B cell (primary cell): ENCODE results near the gene LARGE1. TPM values are rescaled to one million over a fixed set of nuclear protein-coding genes. Genes with fewer than 3 reads are reported as not detected.

ENCODE experiments used
- ATAC-seq: fragments of 200-7000 bp; cut with Tn5 transposase; one replicate; pipeline ENCODE4 v1.10.0; 2021; ENCODE audit warnings: low read depth, mild to moderate bottlenecking, moderate number of reproducible peaks, moderate library complexity
- CTCF ChIA-PET: fragments of 350-600 bp; sonication (Branson Sonifier 250); formaldehyde crosslinking; loops from one replicate; lab custom pipeline; 2021; ENCODE audit warnings: antibody characterized with exemption, inconsistent platforms; lab: Charles Lee
- POLR2A ChIA-PET: fragments of 350-600 bp; sonication (Branson Sonifier 250); formaldehyde crosslinking; loops from one replicate; lab custom pipeline; 2021; ENCODE audit warnings: antibody characterized with exemption; lab: Charles Lee
- DNase-seq: peaks from one replicate; pipeline ENCODE4 v3.0.0; 2013
- H2AFZ ChIP-seq: 2 replicates; pipeline ENCODE4 v1.6.1; 2012; ENCODE audit warnings: mild to moderate bottlenecking, low read depth, low read length; ENCODE audit not compliant: insufficient read depth, poor library complexity, severe bottlenecking
- H3K27ac ChIP-seq, 2 donors: 1 replicate in 1 of 2; 2 replicates in 1 of 2; pipeline ENCODE4 v1.5.1; 2012 to 2013; ENCODE audit warnings: low read length in 2 of 2, mild to moderate bottlenecking in 2 of 2, moderate library complexity in 1 of 2
- H3K27me3 ChIP-seq, 4 experiments: fragments of 200-600 bp in 1 of 4; sonication (generic) in 1 of 4; replicated peaks in 1 of 4; 1 replicate in 2 of 4; 2 replicates in 2 of 4; pipeline versions ENCODE4 v1.6.1 to v1.7.0; 2013 to 2016; ENCODE audit warnings: low read length in 3 of 4, mild to moderate bottlenecking in 2 of 4, mixed read lengths in 1 of 4, moderate library complexity in 1 of 4; ENCODE audit not compliant: insufficient read depth in 4 of 4, control insufficient read depth in 3 of 4; ENCODE audit errors: control extremely low read depth in 1 of 4
- H3K36me3 ChIP-seq, 2 experiments: replicated peaks in 1 of 2; 1 replicate in 1 of 2; 2 replicates in 1 of 2; pipeline versions ENCODE4 v1.6.1 to v1.7.1; 2013; ENCODE audit warnings: low read length in 1 of 2; ENCODE audit not compliant: insufficient read depth in 2 of 2, control insufficient read depth in 1 of 2; ENCODE audit errors: control extremely low read depth in 1 of 2, extremely low read depth in 1 of 2
- H3K4me1 ChIP-seq, 2 donors: fragments of 200-600 bp in 1 of 2; sonication (generic) in 1 of 2; 1 replicate in 1 of 2; 2 replicates in 1 of 2; pipeline versions ENCODE4 v1.5.1 to v1.6.1; 2013 to 2017; ENCODE audit warnings: low read length in 2 of 2; ENCODE audit not compliant: control insufficient read depth in 2 of 2, insufficient read depth in 2 of 2
- H3K4me2 ChIP-seq: replicated peaks from 2 replicates; pipeline ENCODE3; 2012; ENCODE audit warnings: mild to moderate bottlenecking, low read depth, low read length; ENCODE audit not compliant: poor library complexity, severe bottlenecking
- H3K4me3 ChIP-seq, 5 experiments: fragments of 200-600 bp in 1 of 5; sonication (generic) in 1 of 5; 1 replicate in 3 of 5; 2 replicates in 2 of 5; pipeline versions ENCODE4 v1.5.1 to v1.7.0; 2011 to 2016; ENCODE audit warnings: low read length in 4 of 5, mild to moderate bottlenecking in 4 of 5, low read depth in 2 of 5, control low read depth in 1 of 5, moderate library complexity in 1 of 5; ENCODE audit not compliant: insufficient read depth in 1 of 5; ENCODE audit errors: control extremely low read depth in 1 of 5, extremely low read depth in 1 of 5
- H3K79me2 ChIP-seq: fragments of 200-600 bp; sonication (generic); one replicate; pipeline ENCODE4 v1.6.0; 2016; ENCODE audit warnings: low read length; ENCODE audit not compliant: control insufficient read depth, insufficient read depth
- H3K9ac ChIP-seq: fragments of 200-600 bp; sonication (generic); 2 replicates; pipeline ENCODE4 v1.6.1; 2017; ENCODE audit warnings: mild to moderate bottlenecking, low read length, moderate library complexity
- H3K9me3 ChIP-seq, 3 donors: one replicate each; pipeline versions ENCODE4 v1.6.1 to v1.7.1; 2013; ENCODE audit warnings: low read length in 2 of 3; ENCODE audit not compliant: control insufficient read depth in 2 of 3, insufficient read depth in 1 of 3; ENCODE audit errors: control extremely low read depth in 1 of 3
- H4K20me1 ChIP-seq: 2 replicates; pipeline ENCODE4 v1.6.0; 2012; ENCODE audit warnings: mild to moderate bottlenecking, low read length; ENCODE audit not compliant: insufficient read depth, control insufficient read depth, poor library complexity, severe bottlenecking
- H3K27ac Mint-ChIP-seq: one replicate; pipeline ENCODE4 v1.8.0; 2021; ENCODE audit warnings: mixed read lengths
- H3K27me3 Mint-ChIP-seq: one replicate; pipeline ENCODE4 v1.8.0; 2021; ENCODE audit warnings: mixed read lengths
- H3K4me1 Mint-ChIP-seq: one replicate; pipeline ENCODE4 v1.8.0; 2021; ENCODE audit warnings: mixed read lengths
- H3K4me3 Mint-ChIP-seq: one replicate; pipeline ENCODE4 v1.8.0; 2021; ENCODE audit warnings: mixed read lengths
- H3K9me3 Mint-ChIP-seq: one replicate; pipeline ENCODE4 v1.8.0; 2022; ENCODE audit warnings: mixed read lengths; ENCODE audit not compliant: insufficient read depth
- CTCF ChIP-seq: fragments of 200-600 bp; IDR thresholded peaks from one replicate; pipeline ENCODE4 v1.8.0; 2022; ENCODE audit warnings: antibody characterized with exemption, mild to moderate bottlenecking
- EZH2 ChIP-seq: IDR thresholded peaks from 2 replicates; pipeline ENCODE4 v1.6.1; 2012; ENCODE audit warnings: borderline replicate concordance, low read depth, mild to moderate bottlenecking, moderate library complexity, low read length; ENCODE audit not compliant: insufficient read depth, poor library complexity, severe bottlenecking
- WGBS: methylation state at CpG from one replicate; pipeline ENCODE4 v1.1.5; 2013; ENCODE audit warnings: missing lambda C conversion rate; ENCODE audit not compliant: insufficient coverage; 5-methylcytosine and 5-hydroxymethylcytosine counted together
- intact Hi-C: fragments of 100-400 bp; cut with micrococcal nuclease; formaldehyde crosslinking; loops from one replicate; pipeline ENCODE4 v1.10.0; 2022
- polyA plus RNA-seq: library from polyadenylated mRNA; depleted of rRNA; stranded (reverse); fragments of >200 nt; gene quantifications from 2 replicates; pipeline ENCODE4 v1.2.3, GENCODE V29; 2012
- total RNA-seq, 2 donors: library from RNA; stranded (reverse); fragments of 120-200 nt in 1 of 2; gene quantifications; 1 replicate in 1 of 2; 2 replicates in 1 of 2; pipeline versions ENCODE4 v1.2.3 to v1.2.4, GENCODE V29; 2013 to 2022

Gene LARGE1
- total and polyA plus RNA-seq, 2 donors (not counting 1 experiment from before 2014, with no cell fraction given), result 20.7 to 82.0 TPM

DNA sequence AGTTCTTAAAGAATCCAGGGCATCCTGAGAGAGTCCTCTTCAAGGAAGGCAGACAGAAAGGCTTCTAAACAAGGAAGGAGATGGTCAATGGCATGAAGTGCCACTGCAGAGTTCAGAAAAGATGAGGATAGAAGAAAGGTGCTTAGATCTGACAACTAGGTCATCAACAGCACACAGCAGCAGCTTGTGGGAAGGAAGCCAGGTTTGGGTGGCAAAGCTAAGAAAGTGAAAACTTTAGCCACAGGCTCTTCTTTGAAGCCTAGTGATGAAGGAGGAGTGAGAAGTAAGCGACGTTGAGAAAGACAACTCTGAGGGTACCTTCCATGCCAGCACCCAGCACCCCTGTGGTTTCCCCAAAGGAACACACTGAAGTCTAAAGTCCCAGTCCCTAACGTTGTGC is 92.0 kb downstream of the LARGE1 start:
- peaks cover 19% of the 10 kb centered on the region for H3K4me1 Mint-ChIP-seq
- Histone ChIP-seq H2AFZ (no peak overlapping the region), H4K20me1 (peaks cover 57% of the 10 kb centered on the region), H3K9me3 (peaks cover 0 to 11% (median 9%) of the 10 kb centered on the region in 3 donors), H3K4me3 (no peak overlapping the region), H3K9ac (no peak overlapping the region), H3K27me3 (no peaks in the 10 kb centered on the region), H3K4me2 (no peak overlapping the region), H3K79me2 (peaks cover 44% of the 10 kb centered on the region), H3K4me1 (no peaks in the 10 kb centered on the region), H3K27ac (no peak overlapping the region), H3K36me3 (no peaks in the 10 kb centered on the region)
- ChIA-PET CTCF (no interaction called here), POLR2A (no interaction called here)
- H3K27me3 Mint-ChIP-seq, result no peaks in the 10 kb centered on the region
- H3K27ac Mint-ChIP-seq, result no peak overlapping the region
- H3K9me3 Mint-ChIP-seq, result no peaks in the 10 kb centered on the region
- no CpG with 5 or more reads among the region's 3 CpGs for WGBS
- DNase-seq (no peak), ATAC-seq (no peak)
- TF ChIP-seq CTCF (no peak), EZH2 (no peak)
- intact Hi-C loops, result no loop called here
- H3K4me3 Mint-ChIP-seq, result no peak overlapping the region

- H3K9me3 ChIP-seq, result peaks cover 0 to 11% (median 9%) of the 10 kb centered on the region in 3 donors
- H3K9me3 Mint-ChIP-seq, result no peaks in the 10 kb centered on the region
- DNase-seq (no peak), ATAC-seq (no peak)
- H3K4me3 Mint-ChIP-seq, result no peak overlapping the region
- H3K4me3 ChIP-seq, result no peak overlapping the region
- TF ChIP-seq CTCF, result no peak
- no peak for TF ChIP-seq EZH2
- WGBS, result 93% methylated on average over 2 of the region's 5 CpGs
- peaks cover 21% of the 10 kb centered on the region for H3K4me1 Mint-ChIP-seq
- H3K4me1 ChIP-seq, result no peaks in the 10 kb centered on the region
- H2AFZ ChIP-seq, result no peak overlapping the region
- H4K20me1 ChIP-seq, result peaks cover 58% of the 10 kb centered on the region
- H3K27me3 ChIP-seq, result no peaks in the 10 kb centered on the region
- no peak overlapping the region for H3K4me2 ChIP-seq
- POLR2A ChIA-PET, result no interaction called here
- no peak overlapping the region for H3K9ac ChIP-seq
- CTCF ChIA-PET, result no interaction called here
- intact Hi-C loops, result no loop called here
- no peaks in the 10 kb centered on the region for H3K36me3 ChIP-seq
- H3K27ac ChIP-seq, result no peak overlapping the region
- no peaks in the 10 kb centered on the region for H3K27me3 Mint-ChIP-seq
- no peak overlapping the region for H3K27ac Mint-ChIP-seq
- H3K79me2 ChIP-seq, result peaks cover 39% of the 10 kb centered on the region
These were observed 94.5 kb downstream of the LARGE1 start for GRCh38 chr22:33825761-33826160.
